Endothelial cell of umbilical vein (primary cell): ENCODE data around the gene GJB5.
"Not testable (repeated sequence)": the region's sequence is repeated elsewhere in the genome, so short reads cannot be mapped to it uniquely, and the experiment has no call there.

Experiments
- CTCF ChIP-seq, 2 donors: IDR thresholded peaks; 1 replicate in 1 of 2; 2 replicates in 1 of 2; pipeline ENCODE4 v1.5.1; 2011; ENCODE audit warnings: low read length in 2 of 2, mild to moderate bottlenecking in 2 of 2, moderate library complexity in 2 of 2, control low read depth in 1 of 2, inconsistent platforms in 1 of 2, low read depth in 1 of 2; ENCODE audit not compliant: insufficient read depth in 1 of 2; ENCODE audit errors: extremely low read depth in 1 of 2
- MAX ChIP-seq: IDR thresholded peaks from 2 replicates; pipeline ENCODE4 v1.6.1; 2011; ENCODE audit not compliant: insufficient read depth, insufficient read length
- POLR2AphosphoS5 ChIP-seq: IDR thresholded peaks from 2 replicates; pipeline ENCODE4 v1.6.1; 2012; ENCODE audit warnings: low read depth, mild to moderate bottlenecking, control low read depth, low read length, moderate library complexity; ENCODE audit not compliant: insufficient read depth

- TF ChIP-seq CTCF (IDR thresholded peaks at IDR 0.05; ENCODE audit: extremely low read depth in 1 of 2, insufficient read depth in 1 of 2, low read depth in 1 of 2, low read length in 2 of 2); MAX; POLR2AphosphoS5: not testable (repeated sequence)
Observed at GRCh38 chr1:34732831-34733230, 22.0 kb upstream of the GJB5 start.
